Neural cell (in vitro differentiated cells): ENCODE data around the gene B3GNT3. TPM values are rescaled to one million over a fixed set of nuclear protein-coding genes. Genes with fewer than 3 reads are reported as not detected.

Experiments
- H2AFZ ChIP-seq: fragments of 200-600, 300-800 bp; sonication (generic), shearing (Covaris generic); 2 replicates; pipeline ENCODE4 v1.6.0; 2014; ENCODE audit warnings: low read depth, mild to moderate bottlenecking, antibody characterized with exemption, low read length, moderate library complexity
- H3F3A ChIP-seq: fragments of 200-600 bp; shearing (Covaris generic); 2 replicates; pipeline ENCODE4 v1.6.1; 2016; ENCODE audit warnings: mild to moderate bottlenecking, moderate library complexity, mixed read lengths, antibody characterized with exemption, low read length; ENCODE audit not compliant: insufficient read depth, poor library complexity, severe bottlenecking
- H3K27ac ChIP-seq: fragments of 200-600, 300-800 bp; sonication (generic), shearing (Covaris generic); 2 replicates; pipeline ENCODE4 v1.5.1; 2014; ENCODE audit warnings: mild to moderate bottlenecking, low read length, moderate library complexity
- H3K27me3 ChIP-seq: fragments of 300-800, 200-600 bp; sonication (generic), shearing (Covaris generic); 2 replicates; pipeline ENCODE4 v1.6.0; 2014; ENCODE audit warnings: mild to moderate bottlenecking, low read depth, low read length, moderate library complexity; ENCODE audit not compliant: insufficient read depth
- H3K36me3 ChIP-seq: fragments of 300-800, 200-600 bp; sonication (generic), shearing (Covaris generic); 2 replicates; pipeline ENCODE4 v1.5.1; 2014; ENCODE audit warnings: mild to moderate bottlenecking, antibody characterized with exemption, low read length, moderate library complexity; ENCODE audit not compliant: insufficient read depth
- H3K4me2 ChIP-seq: fragments of 300-800, 200-600 bp; sonication (generic), shearing (Covaris generic); 2 replicates; pipeline ENCODE4 v1.6.0; 2014; ENCODE audit warnings: mild to moderate bottlenecking, low read length
- H3K4me3 ChIP-seq: fragments of 300-800, 200-600 bp; sonication (generic), shearing (Covaris generic); 2 replicates; pipeline ENCODE4 v1.5.1; 2014; ENCODE audit warnings: mild to moderate bottlenecking, low read length, moderate library complexity
- H3K79me2 ChIP-seq: fragments of 200-600 bp; shearing (Covaris generic); replicated peaks from 2 replicates; pipeline ENCODE4 v1.6.0; 2014; ENCODE audit warnings: mild to moderate bottlenecking, low read length, moderate library complexity; ENCODE audit not compliant: insufficient read depth
- H3K9ac ChIP-seq: fragments of 300-800, 200-600 bp; sonication (generic), shearing (Covaris generic); 2 replicates; pipeline ENCODE4 v1.6.1; 2016; ENCODE audit warnings: mild to moderate bottlenecking, low read length, mixed read lengths
- H3K9me2 ChIP-seq: fragments of 200-600 bp; shearing (Covaris generic); 2 replicates; pipeline ENCODE4 v1.6.1; 2016; ENCODE audit warnings: mild to moderate bottlenecking, low read length, mixed read lengths; ENCODE audit not compliant: insufficient read depth
- H3K9me3 ChIP-seq: fragments of 200-600, 300-800 bp; sonication (generic), shearing (Covaris generic); 2 replicates; pipeline ENCODE4 v1.6.1; 2016; ENCODE audit warnings: mild to moderate bottlenecking, mixed run types, low read length, moderate library complexity, mixed read lengths
- H4K20me1 ChIP-seq: fragments of 200-600 bp; shearing (Covaris generic); 2 replicates; pipeline ENCODE4 v1.6.1; 2016; ENCODE audit warnings: mild to moderate bottlenecking, mixed run types; ENCODE audit not compliant: insufficient read depth
- EP300 ChIP-seq: fragments of 450-650 bp; conservative IDR thresholded peaks from 2 replicates; pipeline ENCODE4 v1.6.1; 2014; ENCODE audit warnings: antibody characterized with exemption, mild to moderate bottlenecking, moderate library complexity; ENCODE audit not compliant: poor library complexity, severe bottlenecking
- EZH2 ChIP-seq: fragments of 200-600, 300-800 bp; shearing (Covaris generic), sonication (generic); IDR thresholded peaks from 2 replicates; pipeline ENCODE4 v1.6.1; 2014; ENCODE audit warnings: antibody characterized with exemption, low read length, borderline replicate concordance, mild to moderate bottlenecking; ENCODE audit not compliant: insufficient read depth, poor library complexity, severe bottlenecking
- MXI1 ChIP-seq: fragments of 450-650 bp; conservative IDR thresholded peaks from 2 replicates; pipeline ENCODE4 v1.6.1; 2014; ENCODE audit warnings: antibody characterized with exemption, mild to moderate bottlenecking; ENCODE audit not compliant: poor library complexity, severe bottlenecking
- POLR2AphosphoS5 ChIP-seq: IDR thresholded peaks from 2 replicates; pipeline ENCODE4 v1.6.1; 2012
- RAD21 ChIP-seq: fragments of 450-650 bp; conservative IDR thresholded peaks from 2 replicates; pipeline ENCODE4 v1.6.1; 2014; ENCODE audit warnings: antibody characterized with exemption, mild to moderate bottlenecking, moderate library complexity
- REST ChIP-seq: IDR thresholded peaks from 2 replicates; pipeline ENCODE4 v1.6.1; 2012; ENCODE audit warnings: borderline replicate concordance
- SMC3 ChIP-seq: fragments of 450-650 bp; conservative IDR thresholded peaks from 2 replicates; pipeline ENCODE4 v1.6.1; 2014; ENCODE audit warnings: antibody characterized with exemption, mild to moderate bottlenecking, moderate library complexity; ENCODE audit not compliant: poor library complexity
- polyA minus RNA-seq: library from RNA; depleted of rRNA, polyadenylated mRNA; stranded (reverse); fragments of >200 nt; gene quantifications from 2 replicates; pipeline ENCODE4 v1.2.3, GENCODE V29; 2014
- polyA plus RNA-seq: library from polyadenylated mRNA; depleted of rRNA; stranded (reverse); fragments of >200 nt; gene quantifications from 2 replicates; pipeline ENCODE4 v1.2.3, GENCODE V29; 2014
- TF ChIP-seq, protein P1 (sequence below): fragments of 450-650 bp; IDR thresholded peaks from 2 replicates; pipeline ENCODE4 v1.5.1; 2014; ENCODE audit warnings: antibody characterized with exemption, mild to moderate bottlenecking, moderate library complexity; ENCODE audit not compliant: poor library complexity, severe bottlenecking

Gene B3GNT3, protein sequence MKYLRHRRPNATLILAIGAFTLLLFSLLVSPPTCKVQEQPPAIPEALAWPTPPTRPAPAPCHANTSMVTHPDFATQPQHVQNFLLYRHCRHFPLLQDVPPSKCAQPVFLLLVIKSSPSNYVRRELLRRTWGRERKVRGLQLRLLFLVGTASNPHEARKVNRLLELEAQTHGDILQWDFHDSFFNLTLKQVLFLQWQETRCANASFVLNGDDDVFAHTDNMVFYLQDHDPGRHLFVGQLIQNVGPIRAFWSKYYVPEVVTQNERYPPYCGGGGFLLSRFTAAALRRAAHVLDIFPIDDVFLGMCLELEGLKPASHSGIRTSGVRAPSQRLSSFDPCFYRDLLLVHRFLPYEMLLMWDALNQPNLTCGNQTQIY
- polyA plus RNA-seq, result not detected in 2 replicates
- not detected in 2 replicates for polyA minus RNA-seq

DNA sequence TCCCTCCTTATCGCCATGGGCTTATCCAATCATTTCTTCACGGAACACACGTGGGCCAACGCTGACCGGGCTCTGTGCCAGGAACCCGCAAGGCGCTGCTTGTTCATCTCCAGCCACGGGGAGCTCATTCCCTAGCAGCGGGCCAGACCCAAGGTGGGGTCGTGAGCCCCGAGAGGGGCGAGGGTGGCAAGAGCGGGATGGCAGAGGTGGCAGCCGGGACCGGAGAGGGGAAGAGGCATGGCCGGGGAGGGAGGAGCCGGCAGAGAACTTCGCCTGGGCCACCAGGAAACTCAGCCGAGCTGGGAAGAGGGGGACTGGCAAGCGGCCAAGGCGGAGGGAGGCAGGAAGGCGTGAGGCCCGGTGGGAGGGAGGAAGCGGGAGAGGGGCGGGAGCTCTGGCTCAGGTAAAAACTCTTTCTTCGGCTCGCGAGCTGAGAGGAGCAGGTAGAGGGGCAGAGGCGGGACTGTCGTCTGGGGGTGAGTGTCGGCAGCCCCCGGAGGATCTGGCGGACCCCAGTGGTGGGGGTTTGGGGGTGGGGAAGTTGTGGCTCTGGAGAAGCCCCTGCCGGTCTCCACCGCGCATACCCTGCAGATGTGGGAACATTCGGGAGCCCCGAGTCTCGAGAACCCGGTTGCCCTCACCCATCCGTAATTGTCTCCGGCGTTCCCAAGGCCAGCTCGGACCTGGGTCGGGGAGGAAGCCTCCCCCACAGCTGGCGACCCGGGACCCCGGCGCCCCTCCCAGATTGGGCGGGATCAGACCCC is at the start of gene B3GNT3:
Gene B3GNT3 (plus strand): TSS at position 408 of the 764 bp plus-strand sequence. CDS start 12,670 bp downstream, outside the sequence.
- Histone ChIP-seq H4K20me1 (no peaks in the 10 kb centered on the region), H2AFZ (no peak within 1 kb of the TSS), H3K9ac (no peak within 1 kb of the TSS), H3K36me3 (no peaks in the 10 kb centered on the region), H3K9me2 (no peaks in the 10 kb centered on the region), H3K4me3 (no peak within 1 kb of the TSS), H3K9me3 (no peaks in the 10 kb centered on the region), H3F3A (no peaks in the 10 kb centered on the region), H3K79me2 (no peaks in the 10 kb centered on the region), H3K27me3 (peaks cover 32% of the 10 kb centered on the region), H3K4me2 (no peak within 1 kb of the TSS), H3K27ac (no peak within 1 kb of the TSS)
- TF ChIP-seq EZH2 (no peak), RAD21 (no peak), SMC3 (no peak), POLR2AphosphoS5 (no peak)

DNA sequence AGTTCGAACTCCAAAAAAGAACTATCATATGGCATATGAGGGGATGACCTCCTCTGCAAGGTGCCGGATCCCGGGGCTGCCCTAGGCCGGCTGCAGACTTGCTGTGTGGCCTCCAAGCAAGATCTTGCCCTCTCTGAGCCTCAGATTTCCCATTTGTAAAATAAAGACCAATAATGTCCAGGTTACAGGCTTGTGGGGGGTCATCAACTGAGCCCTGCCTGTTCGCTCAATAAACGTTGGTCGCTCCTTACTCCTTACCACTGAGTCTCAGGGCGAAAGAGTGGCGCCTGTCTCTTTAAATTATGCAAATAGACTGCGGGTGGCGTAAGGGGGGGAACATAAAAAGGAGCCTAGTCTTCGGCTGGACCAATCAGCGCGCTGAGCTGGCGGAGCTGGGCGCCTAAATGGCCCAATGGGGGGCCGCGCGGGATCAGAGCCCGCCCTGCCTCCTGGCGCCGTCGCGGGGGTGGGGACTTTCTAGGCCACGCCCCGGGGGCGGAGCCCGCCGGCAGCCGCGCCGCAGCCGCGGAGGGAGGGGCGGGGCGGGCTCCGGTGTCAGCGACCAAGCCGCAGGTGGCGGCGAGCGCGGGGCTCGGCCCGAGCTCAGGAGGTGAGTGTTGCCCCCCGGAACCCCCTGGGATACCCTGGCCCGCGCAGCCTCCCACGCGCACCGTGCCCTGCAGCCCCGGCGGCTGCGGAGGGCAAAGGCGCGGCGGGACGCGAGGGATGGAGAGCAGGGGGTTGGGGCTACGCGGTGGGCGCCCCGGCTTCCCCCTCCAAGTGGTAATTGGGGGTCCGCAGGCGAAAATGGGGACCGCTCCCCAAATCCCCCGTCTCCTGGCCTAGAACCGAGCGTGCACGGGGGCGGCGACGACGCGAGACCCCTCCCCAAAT is 47.5 kb upstream of the B3GNT3 start:
- Histone ChIP-seq H3K9me2 (no peaks in the 10 kb centered on the region), H3K9ac (peak overlapping the region; percentile 84), H3K4me3 (peak overlapping the region; percentile 94), H3K27me3 (no peaks in the 10 kb centered on the region), H3K79me2 (peaks cover 20% of the 10 kb centered on the region), H3K4me2 (peak overlapping the region; percentile 60), H2AFZ (peak overlapping the region; percentile 21), H3K36me3 (no peaks in the 10 kb centered on the region), H3F3A (no peaks in the 10 kb centered on the region), H3K9me3 (no peaks in the 10 kb centered on the region), H3K27ac (peak overlapping the region; percentile 28), H4K20me1 (no peaks in the 10 kb centered on the region)
- TF ChIP-seq REST (no peak), EZH2 (no peak), EP300 (peak; percentile 17), MXI1 (peak; percentile 83), POLR2AphosphoS5 (peak; percentile 75), SMC3 (peak; percentile 26), RAD21 (peak; percentile 16)
- TF ChIP-seq, protein P1, sequence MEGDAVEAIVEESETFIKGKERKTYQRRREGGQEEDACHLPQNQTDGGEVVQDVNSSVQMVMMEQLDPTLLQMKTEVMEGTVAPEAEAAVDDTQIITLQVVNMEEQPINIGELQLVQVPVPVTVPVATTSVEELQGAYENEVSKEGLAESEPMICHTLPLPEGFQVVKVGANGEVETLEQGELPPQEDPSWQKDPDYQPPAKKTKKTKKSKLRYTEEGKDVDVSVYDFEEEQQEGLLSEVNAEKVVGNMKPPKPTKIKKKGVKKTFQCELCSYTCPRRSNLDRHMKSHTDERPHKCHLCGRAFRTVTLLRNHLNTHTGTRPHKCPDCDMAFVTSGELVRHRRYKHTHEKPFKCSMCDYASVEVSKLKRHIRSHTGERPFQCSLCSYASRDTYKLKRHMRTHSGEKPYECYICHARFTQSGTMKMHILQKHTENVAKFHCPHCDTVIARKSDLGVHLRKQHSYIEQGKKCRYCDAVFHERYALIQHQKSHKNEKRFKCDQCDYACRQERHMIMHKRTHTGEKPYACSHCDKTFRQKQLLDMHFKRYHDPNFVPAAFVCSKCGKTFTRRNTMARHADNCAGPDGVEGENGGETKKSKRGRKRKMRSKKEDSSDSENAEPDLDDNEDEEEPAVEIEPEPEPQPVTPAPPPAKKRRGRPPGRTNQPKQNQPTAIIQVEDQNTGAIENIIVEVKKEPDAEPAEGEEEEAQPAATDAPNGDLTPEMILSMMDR, result no peak
